Thymus (tissue), 11 donors: ENCODE data around the gene ANKRD29. TPM values are rescaled to one million over a fixed set of nuclear protein-coding genes. Genes with fewer than 3 reads are reported as not detected.

Experiments
- DNase-seq, 9 donors: peaks; one replicate each; pipeline ENCODE4 v3.0.0-alpha.2; 2013; ENCODE audit warnings: low spot score in 9 of 9, low read depth in 6 of 9, missing footprints in 1 of 9
- H3K27ac ChIP-seq, 2 donors: one replicate each; pipeline ENCODE4 v1.5.1; 2013; ENCODE audit warnings: control low read depth in 1 of 2, low read depth in 1 of 2, low read length in 1 of 2, mild to moderate bottlenecking in 1 of 2, moderate library complexity in 1 of 2
- H3K27me3 ChIP-seq, 2 donors: one replicate each; pipeline ENCODE4 v1.5.1; 2013; ENCODE audit warnings: low read length in 1 of 2; ENCODE audit not compliant: control insufficient read depth in 2 of 2, insufficient read depth in 1 of 2
- H3K36me3 ChIP-seq, 2 donors: one replicate each; pipeline ENCODE4 v1.5.1; 2013; ENCODE audit warnings: low read length in 1 of 2, mild to moderate bottlenecking in 1 of 2, moderate library complexity in 1 of 2; ENCODE audit not compliant: control insufficient read depth in 2 of 2, insufficient read depth in 2 of 2
- H3K4me1 ChIP-seq, 2 donors: one replicate each; pipeline ENCODE4 v1.5.1; 2013; ENCODE audit warnings: low read length in 2 of 2; ENCODE audit not compliant: control insufficient read depth in 2 of 2, insufficient read depth in 2 of 2
- H3K4me3 ChIP-seq, 2 donors: one replicate each; pipeline ENCODE4 v1.5.1; 2013; ENCODE audit warnings: low read length in 2 of 2, control low read depth in 1 of 2, mild to moderate bottlenecking in 1 of 2
- H3K9me3 ChIP-seq, 2 donors: one replicate each; pipeline ENCODE4 v1.5.1; 2013; ENCODE audit warnings: low read length in 1 of 2, mild to moderate bottlenecking in 1 of 2; ENCODE audit not compliant: control insufficient read depth in 2 of 2, insufficient read depth in 1 of 2
- WGBS: extraction: QIAGEN DNeasy Blood & Tissue Kit; methylation state at CpG from one replicate; pipeline ENCODE4 v1.1.7; 2013; 5-methylcytosine and 5-hydroxymethylcytosine counted together
- polyA plus RNA-seq: library from polyadenylated mRNA; stranded (reverse); fragments of 200-250 nt; gene quantifications from one replicate; pipeline ENCODE4 v1.2.3, GENCODE V29; 2013
- total RNA-seq: library from RNA; stranded (reverse); fragments of 120-200 nt; gene quantifications from one replicate; pipeline ENCODE4 v1.2.4, GENCODE V29; 2013
- donor health status: healthy.

ANKRD29 gene
- total and polyA plus RNA-seq, 2 donors: 3.4 to 13.0 TPM

DNA sequence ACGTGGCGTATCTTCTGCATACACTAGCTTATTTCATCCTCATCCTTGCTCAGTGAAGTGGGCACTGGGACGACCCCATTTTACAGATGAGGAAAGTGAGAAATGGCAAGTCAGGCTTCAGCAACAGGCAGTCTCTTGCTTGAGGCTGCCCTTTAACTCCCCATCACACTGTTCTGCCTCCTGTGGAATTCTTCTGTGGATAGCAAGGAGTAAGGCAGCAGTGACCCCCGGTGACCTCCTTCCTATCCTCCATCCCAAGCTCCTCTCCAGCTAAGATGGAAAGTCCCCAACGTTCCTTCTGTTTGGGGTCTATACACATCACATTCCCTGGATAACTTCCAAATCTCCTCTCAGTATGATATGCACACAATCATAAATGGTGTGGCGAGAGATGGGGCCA, 10.5 kb downstream of the ANKRD29 start:
- no peaks in the 10 kb centered on the region for H3K36me3 ChIP-seq
- no peaks in the 10 kb centered on the region for H3K9me3 ChIP-seq
- no peaks in the 10 kb centered on the region for H3K4me1 ChIP-seq
- 94% methylated on average over 6 of the region's 6 CpGs for WGBS
- H3K27ac ChIP-seq: no peak overlapping the region
- DNase-seq: no peak
- no peak overlapping the region for H3K4me3 ChIP-seq
- H3K27me3 ChIP-seq: peaks cover 2 to 11% of the 10 kb centered on the region in 2 donors

DNA sequence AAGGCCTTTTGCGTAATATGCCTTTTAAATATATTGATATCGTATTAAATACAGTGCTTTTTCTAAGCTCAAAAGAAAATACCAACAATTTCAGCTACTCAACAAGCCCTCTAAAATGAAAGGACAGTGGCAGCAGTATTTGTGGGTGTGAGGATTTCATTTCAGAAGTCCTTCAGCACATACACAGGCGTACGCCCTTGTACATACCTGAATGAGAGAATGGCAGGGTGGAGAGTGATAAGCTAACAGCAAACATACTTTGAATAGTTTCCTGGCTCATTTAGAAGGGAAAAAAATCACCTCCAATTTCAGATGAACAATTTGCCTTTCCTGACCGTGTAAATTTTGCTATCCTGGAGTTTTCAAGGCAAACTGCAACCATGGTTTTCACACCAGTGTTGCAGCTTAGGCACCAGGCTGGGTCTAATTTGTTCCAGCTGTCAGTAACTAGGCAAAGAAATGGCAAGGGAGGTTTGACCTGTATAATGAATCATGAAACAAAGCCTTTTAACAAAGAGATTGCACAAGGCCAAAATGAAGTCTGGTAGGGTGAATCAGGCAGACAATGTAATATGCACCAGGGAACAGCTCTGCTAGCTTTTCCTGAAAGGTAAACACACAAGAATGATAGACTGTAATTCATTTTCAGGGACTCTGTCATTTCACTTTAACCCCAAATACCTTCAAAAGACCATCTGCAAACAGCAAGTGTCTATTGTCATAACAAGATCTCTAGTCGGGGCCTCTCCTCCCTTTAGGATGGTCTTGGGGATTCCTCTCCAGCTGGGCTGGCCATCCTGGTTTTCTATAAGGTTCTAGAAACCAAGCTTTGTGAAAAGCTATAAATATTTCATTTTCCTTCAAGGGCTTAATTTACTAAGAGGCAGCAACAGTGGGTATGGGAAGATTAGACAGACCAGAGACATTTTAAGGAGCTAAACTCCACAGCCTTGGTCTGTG, 11.5 kb downstream of the ANKRD29 start:
- Histone ChIP-seq H3K4me1 (no peaks in the 10 kb centered on the region), H3K4me3 (no peak overlapping the region), H3K27ac (no peak overlapping the region), H3K27me3 (peaks cover 2 to 6% of the 10 kb centered on the region in 2 donors), H3K36me3 (no peaks in the 10 kb centered on the region), H3K9me3 (no peaks in the 10 kb centered on the region)
- 89% methylated on average over 6 of the region's 6 CpGs for WGBS
- no peak for DNase-seq

GRCh38 chr18:23648940-23649607, 13.6 kb downstream of the ANKRD29 start:
- no peak for DNase-seq
- H3K4me3 ChIP-seq: no peak overlapping the region
- H3K36me3 ChIP-seq: no peaks in the 10 kb centered on the region
- no peak overlapping the region for H3K27ac ChIP-seq
- 76% methylated on average over 8 of the region's 8 CpGs for WGBS
- peaks cover 2 to 8% of the 10 kb centered on the region in 2 donors for H3K27me3 ChIP-seq
- H3K9me3 ChIP-seq: no peaks in the 10 kb centered on the region
- H3K4me1 ChIP-seq: no peaks in the 10 kb centered on the region

- Histone ChIP-seq H3K9me3 (no peaks in the 10 kb centered on the region), H3K27ac (no peak overlapping the region), H3K27me3 (peaks cover 2 to 8% of the 10 kb centered on the region in 2 donors), H3K4me3 (no peak overlapping the region), H3K4me1 (no peaks in the 10 kb centered on the region), H3K36me3 (no peaks in the 10 kb centered on the region)
- no peak for DNase-seq
- WGBS: 95% methylated on average over 3 of the region's 3 CpGs
Observed at GRCh38 chr18:23648456-23648855, 14.3 kb downstream of the ANKRD29 start.

DNA sequence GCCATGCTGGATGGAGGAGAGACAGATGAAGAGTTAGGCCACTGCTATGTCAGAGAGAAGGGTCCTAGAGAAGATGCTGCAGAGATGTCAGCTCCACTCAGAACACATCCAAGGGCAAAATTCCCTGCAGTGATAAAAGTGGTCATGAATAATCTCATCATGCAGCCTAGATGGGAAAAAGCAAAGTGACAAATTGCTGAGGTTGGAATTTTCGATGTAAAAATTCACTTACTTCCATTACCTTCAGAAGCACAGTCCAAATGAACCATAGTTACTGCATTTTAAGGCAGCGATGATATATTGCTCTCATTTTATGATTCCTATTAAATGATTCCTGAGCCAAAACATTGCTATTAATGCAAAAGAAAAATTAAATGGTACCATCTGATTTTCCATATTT, 16.4 kb downstream of the ANKRD29 start:
- Histone ChIP-seq H3K36me3 (no peaks in the 10 kb centered on the region), H3K9me3 (peaks cover 2 to 13% of the 10 kb centered on the region in 2 donors), H3K27me3 (peaks cover 2 to 8% of the 10 kb centered on the region in 2 donors), H3K4me3 (no peak overlapping the region), H3K27ac (no peak overlapping the region), H3K4me1 (no peaks in the 10 kb centered on the region)
- WGBS: 96% methylated on average over 2 of the region's 2 CpGs
- DNase-seq: no peak

GRCh38 chr18:23645568-23646175, 17.0 kb downstream of the ANKRD29 start:
- peaks cover 2 to 8% of the 10 kb centered on the region in 2 donors for H3K27me3 ChIP-seq
- DNase-seq: no peak
- WGBS: 82% methylated on average over 4 of the region's 4 CpGs

DNA sequence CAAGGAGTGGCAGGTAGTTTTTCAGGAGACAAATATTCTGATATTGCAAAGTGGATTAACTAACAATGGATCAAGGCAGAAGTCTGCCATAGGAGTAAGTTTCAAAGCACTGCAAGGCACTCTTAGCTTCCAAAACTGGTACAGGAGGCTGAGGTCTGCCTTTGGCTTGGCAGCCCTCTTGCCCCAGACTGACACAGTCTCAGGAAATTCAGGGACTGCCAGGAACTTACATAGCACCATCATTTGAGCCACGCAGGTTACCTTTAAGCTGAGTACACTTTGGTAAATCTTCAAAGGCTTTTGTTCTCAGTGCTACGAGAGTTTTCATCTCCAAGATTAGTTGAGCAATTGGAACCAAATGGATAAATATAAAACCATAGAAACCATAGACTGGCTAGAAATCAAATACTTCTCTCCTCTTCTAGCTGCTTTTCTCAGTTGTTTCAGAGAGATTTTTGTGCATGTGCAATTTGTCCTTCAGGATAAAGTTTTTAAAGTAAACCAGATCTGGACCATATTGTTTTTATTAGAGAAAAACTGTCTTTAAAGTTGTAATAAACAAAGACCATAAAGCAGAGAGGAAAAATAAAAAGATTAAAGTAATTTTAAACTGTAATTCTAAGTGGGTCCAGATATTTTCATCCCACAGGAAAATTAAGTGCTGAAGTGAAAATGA, 18.8 kb downstream of the ANKRD29 start:
- H3K27me3 ChIP-seq: peaks cover 2 to 7% of the 10 kb centered on the region in 2 donors
- DNase-seq: no peak
- no peak overlapping the region for H3K27ac ChIP-seq
- no peak overlapping the region for H3K4me3 ChIP-seq
- H3K36me3 ChIP-seq: no peaks in the 10 kb centered on the region
- H3K4me1 ChIP-seq: no peaks in the 10 kb centered on the region
- H3K9me3 ChIP-seq: peaks cover 2 to 17% of the 10 kb centered on the region in 2 donors
- WGBS: 84% methylated on average over 2 of the region's 2 CpGs

More at GRCh38 chr18:23645568-23646175, 17.0 kb downstream of the ANKRD29 start:
- H3K9me3 ChIP-seq: peaks cover 2 to 17% of the 10 kb centered on the region in 2 donors
- H3K27ac ChIP-seq: no peak overlapping the region
- H3K36me3 ChIP-seq: no peaks in the 10 kb centered on the region
- no peaks in the 10 kb centered on the region for H3K4me1 ChIP-seq
- no peak overlapping the region for H3K4me3 ChIP-seq

DNA sequence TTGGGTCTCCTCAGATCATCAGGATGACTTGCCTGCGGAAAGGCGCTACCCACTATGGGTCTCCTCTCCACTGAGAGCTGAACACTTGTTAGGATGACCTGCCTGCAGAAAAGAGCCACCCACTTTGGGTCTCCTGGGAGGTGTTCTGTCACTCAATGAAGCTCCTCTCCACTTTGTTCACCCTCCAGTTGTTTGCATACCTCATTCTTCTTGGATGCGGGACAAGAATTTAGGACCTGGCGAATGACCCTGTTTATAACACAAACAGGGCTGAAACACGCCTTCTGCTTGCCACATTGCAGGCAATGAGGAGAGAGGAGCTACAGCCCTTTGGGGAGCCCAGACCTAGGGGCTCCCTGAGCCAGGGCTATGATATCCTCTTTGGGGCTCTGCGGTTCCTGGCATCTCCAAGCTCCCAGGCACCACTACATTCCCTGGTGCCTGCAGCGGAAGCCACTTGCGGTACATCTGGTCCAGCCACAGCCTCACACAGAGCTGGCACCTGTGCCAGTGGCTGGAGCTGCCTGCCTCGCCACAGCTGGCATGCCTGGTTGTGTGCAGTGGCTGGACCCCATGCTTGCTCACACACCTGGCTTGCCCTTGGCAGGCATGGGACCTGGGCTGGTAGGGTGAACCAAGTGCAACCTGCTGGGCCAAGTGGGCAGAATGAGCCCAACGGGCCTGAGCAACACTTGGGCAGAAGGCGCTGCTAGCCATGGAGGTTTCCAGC, 20.6 kb downstream of the ANKRD29 start:
- no peaks in the 10 kb centered on the region for H3K36me3 ChIP-seq
- H3K27me3 ChIP-seq: peaks cover 0 to 2% of the 10 kb centered on the region in 2 donors
- peaks cover 2 to 17% of the 10 kb centered on the region in 2 donors for H3K9me3 ChIP-seq
- H3K4me3 ChIP-seq: no peak overlapping the region
- DNase-seq: no peak
- H3K27ac ChIP-seq: no peak overlapping the region
- 97% methylated on average over 11 of the region's 11 CpGs for WGBS
- H3K4me1 ChIP-seq: no peaks in the 10 kb centered on the region
